Measurements from ENCODE around the gene HMCN2.

Gene HMCN2

GRCh38 chr9:130377612-130378011, 112.1 kb downstream of the HMCN2 start:
- DNase-seq = no peak

DNA sequence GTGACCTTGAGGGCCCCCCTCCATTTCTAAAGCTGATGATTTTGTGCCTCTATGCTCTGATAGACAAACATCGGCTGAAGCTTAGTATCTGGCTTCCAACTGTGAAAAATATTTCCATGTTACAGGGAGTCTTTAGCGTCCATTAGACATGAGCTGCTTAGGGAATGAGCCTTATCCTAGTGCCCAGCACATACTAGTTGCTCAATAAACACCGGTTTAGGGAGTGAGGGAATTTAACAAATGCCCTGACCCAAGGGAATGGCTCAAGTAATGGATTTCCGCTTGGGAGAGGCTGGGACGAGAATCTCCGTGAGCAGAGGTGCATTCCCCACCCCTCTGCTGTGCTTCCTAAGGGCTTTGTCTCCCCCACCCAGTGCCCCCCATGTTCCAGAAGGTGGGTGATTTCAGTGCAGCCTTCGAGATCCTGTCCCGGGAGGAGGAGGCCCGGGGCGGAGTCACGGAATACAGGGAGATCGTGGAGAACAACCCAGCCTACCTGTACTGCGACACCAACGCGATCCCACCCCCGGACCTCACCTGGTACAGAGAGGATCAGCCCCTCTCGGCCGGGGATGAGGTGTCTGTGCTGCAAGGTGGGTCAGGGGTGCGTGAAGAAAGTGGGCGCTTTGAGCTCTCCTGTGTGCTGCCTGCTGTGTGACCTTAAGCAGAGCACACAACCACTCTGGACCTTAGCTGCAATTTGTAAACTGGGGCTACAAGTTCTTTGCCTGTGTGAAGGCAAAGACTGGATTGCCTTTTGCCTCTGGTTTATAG, 113.5 kb downstream of the HMCN2 start:
- no peak for DNase-seq

DNA sequence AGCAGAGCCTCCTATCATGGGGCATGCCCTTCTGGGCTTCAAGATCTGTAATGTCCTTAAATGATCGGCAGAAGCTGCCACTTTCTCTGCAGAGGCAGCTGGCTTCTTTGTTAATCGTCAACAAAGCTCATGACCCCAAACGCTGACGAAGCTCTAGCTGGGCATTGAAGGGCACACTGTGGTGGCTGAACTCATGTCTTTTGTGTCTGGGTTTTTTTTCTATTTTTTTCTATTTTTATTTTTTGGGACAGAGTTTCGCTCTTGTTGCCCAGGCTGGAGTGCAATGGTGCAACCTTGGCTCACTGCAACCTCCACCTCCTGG, 114.0 kb downstream of the HMCN2 start:
- DNase-seq = no peak

- no peak for DNase-seq
Measured at GRCh38 chr9:130380920-130381469, 115.4 kb downstream of the HMCN2 start.

DNA sequence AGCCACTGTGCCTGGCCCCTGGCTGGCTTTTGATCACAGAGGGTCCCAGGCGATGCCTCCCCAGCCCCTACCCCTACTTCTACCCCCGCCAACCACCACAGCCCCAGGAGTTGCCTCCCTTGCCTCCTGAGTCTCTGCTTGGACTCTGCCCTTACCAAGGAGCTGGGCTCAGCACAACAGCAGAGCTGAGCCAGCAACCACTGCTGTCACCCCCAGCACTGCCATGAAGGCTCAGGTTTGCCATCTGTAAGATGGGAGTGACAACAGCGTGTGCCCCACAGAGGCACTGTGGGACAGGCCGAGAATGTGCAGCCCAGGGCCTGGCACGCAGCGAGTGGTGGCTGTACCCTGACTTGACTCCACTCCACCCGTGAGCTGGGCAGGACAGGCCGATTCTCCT, 116.1 kb downstream of the HMCN2 start:
- DNase-seq = no peak

GRCh38 chr9:130382096-130382495, 116.5 kb downstream of the HMCN2 start:
- DNase-seq = no peak

DNA sequence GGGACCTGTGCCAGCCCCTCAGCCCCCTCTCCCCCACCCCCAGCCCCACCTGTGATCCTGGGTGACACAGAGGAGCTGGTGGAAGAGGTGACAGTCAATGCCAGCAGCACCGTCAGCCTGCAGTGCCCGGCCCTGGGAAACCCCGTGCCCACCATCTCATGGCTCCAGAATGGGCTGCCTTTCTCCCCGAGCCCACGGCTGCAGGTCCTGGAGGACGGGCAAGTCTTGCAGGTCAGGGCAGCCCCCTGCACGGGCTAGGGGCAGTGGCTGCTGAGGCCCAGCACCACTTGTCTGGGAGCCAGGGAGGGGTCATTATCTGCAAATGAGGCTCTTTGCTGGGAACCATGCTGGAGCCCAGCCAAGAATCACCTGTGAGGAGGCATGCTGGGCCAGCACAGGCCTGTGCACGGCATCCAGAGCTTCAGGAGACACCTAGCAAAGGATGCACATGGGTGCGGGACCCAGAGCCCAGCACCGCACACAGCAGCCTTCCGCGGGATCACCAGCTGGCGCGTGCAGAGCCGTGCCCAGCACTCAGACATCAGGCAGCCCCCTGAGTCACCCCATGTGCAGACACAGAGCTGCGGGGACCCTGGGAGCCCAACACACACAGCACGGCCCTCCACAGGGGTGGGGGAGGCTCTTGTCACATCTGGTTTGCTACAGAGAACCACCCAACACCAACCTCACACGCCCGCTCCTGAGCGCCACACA, 117.2 kb downstream of the HMCN2 start:
- no peak for DNase-seq

DNA sequence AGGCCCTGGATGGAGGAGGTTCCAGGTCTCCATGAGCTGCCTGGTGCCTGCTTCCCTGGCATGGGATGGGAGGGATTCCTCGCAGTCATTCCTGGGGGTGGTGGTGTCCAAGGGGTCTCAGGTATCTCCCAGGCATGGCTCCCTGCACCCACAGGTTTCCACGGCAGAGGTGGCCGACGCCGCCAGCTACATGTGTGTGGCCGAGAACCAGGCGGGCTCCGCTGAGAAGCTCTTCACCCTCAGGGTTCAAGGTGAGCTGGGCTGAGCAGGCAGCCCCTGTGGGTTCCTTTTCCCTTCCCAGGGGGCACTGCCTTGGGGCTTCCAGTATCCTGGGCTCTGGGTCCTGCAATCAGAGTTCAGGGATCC, 117.8 kb downstream of the HMCN2 start:
- no peak for DNase-seq

DNA sequence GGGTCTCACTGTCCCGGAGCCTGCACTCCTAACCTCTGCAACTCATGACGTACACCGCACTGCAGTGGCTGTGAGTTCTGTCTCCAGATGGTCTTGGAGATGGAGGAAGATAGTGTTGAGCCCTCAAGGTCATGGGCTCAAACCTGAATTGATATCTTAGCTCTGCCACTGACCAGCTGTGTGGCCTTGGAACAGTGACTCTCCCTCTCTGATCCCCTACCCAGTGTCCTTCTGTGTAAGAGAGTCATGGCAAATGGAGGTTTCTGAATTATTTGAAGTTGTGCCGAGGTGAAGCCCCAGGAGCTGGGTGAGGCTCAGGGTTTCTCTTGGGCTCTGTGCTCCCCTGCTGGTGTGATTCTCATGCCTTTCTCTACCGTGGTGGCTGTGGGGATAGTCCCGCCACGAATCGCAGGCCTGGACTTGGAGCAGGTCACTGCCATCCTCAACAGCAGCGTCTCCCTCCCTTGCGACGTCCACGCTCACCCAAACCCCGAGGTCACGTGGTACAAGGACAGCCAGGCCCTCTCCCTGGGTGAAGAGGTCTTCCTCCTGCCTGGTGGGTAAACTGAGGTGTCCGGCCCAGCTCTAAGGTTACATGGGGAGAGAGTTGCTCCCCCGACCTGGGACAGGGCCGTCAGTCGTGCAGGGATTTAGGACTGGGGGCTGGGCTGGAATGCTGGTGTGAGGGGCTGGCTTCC, 118.6 kb downstream of the HMCN2 start:
- DNase-seq = no peak

- no peak for DNase-seq
Measured at GRCh38 chr9:130385257-130385656, 119.7 kb downstream of the HMCN2 start.

DNA sequence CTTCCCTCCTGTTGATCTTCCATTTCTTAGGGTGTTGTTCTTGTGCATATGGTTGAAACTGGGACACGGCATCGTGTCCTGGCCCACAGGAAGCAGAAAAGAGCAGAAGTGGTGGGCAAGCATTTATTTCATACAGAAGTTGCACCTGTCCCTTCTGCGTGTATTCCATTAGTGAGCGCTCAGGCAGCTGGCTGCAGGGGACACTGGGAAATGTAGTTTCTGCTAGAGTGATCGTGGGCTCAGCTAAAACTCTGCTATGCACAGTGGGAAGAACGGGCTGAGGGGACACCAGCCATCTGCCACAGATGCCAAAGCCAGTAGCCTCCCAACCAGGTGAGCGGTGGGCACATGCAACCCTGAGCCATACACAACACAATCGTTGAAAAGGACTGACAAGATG, 121.8 kb downstream of the HMCN2 start:
- DNase-seq = no peak

GRCh38 chr9:130387905-130388304, 122.3 kb downstream of the HMCN2 start:
- DNase-seq = no peak

GRCh38 chr9:130390390-130390789, 124.8 kb downstream of the HMCN2 start:
- no peak for DNase-seq

GRCh38 chr9:130390986-130391385, 125.4 kb downstream of the HMCN2 start:
- DNase-seq = no peak

DNA sequence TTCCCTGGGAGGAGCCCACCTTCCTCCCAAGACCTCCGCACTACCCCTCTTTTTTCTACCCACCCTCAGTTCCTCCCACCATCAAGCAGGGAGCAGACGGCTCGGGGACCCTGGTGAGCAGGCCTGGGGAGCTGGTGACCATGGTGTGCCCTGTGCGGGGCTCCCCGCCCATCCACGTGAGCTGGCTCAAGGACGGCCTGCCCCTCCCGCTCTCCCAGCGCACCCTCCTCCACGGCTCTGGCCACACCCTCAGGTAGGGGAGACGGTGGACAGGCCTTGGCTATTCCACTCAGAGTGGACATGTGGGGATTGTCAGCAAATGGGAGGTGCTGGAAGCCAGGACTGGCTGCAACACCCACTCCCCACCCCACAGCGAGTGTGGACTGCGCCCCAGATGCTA, 126.3 kb downstream of the HMCN2 start:
- no peak for DNase-seq

DNA sequence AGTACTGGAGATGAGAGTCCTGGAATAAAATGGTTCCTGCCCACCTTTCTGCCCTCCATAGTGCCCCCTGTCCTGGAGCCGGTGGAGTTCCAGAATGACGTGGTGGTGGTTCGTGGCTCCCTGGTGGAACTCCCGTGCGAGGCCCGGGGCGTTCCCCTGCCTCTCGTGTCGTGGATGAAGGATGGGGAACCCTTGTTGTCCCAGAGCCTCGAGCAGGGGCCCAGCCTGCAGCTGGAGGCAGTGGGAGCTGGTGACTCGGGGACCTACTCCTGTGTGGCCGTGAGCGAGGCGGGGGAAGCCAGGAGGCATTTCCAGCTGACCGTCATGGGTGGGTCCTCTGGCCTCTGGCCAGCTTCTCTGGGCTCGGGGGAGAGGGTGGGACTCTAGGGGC, 128.1 kb downstream of the HMCN2 start:
- no peak for DNase-seq

GRCh38 chr9:130394320-130394719, 128.8 kb downstream of the HMCN2 start:
- no peak for DNase-seq

GRCh38 chr9:130394814-130395470, 129.4 kb downstream of the HMCN2 start:
- DNase-seq = no peak

- no peak for DNase-seq
Measured at GRCh38 chr9:130395810-130396435, 130.4 kb downstream of the HMCN2 start.

GRCh38 chr9:130396581-130396980, 131.0 kb downstream of the HMCN2 start:
- DNase-seq = no peak

- DNase-seq = no peak
Measured at GRCh38 chr9:130398487-130399240, 133.1 kb downstream of the HMCN2 start.

GRCh38 chr9:130399768-130400167, 134.2 kb downstream of the HMCN2 start:
- no peak for DNase-seq

Measured in DMS 273 treated with DMSO at 0.1 percent for 48 hours (cell line).